Fibroblast of mammary gland (primary cell): ENCODE measurements around the gene ZNF653.

Source experiments
- DNase-seq: peaks from one replicate; pipeline ENCODE4 v3.0.0-alpha.2; 2010; ENCODE audit warnings: low read depth
- H3K4me3 ChIP-seq: 2 replicates; pipeline ENCODE4 v1.5.1; 2011; ENCODE audit warnings: low read depth, mild to moderate bottlenecking, low read length, moderate library complexity; ENCODE audit not compliant: control insufficient read depth
- TF ChIP-seq, protein P1 (sequence below): conservative IDR thresholded peaks from 2 replicates; pipeline ENCODE4 v1.5.1; 2011; ENCODE audit warnings: low read depth, low read length, inconsistent platforms; ENCODE audit not compliant: control insufficient read depth, insufficient read depth

ZNF653 gene

DNA sequence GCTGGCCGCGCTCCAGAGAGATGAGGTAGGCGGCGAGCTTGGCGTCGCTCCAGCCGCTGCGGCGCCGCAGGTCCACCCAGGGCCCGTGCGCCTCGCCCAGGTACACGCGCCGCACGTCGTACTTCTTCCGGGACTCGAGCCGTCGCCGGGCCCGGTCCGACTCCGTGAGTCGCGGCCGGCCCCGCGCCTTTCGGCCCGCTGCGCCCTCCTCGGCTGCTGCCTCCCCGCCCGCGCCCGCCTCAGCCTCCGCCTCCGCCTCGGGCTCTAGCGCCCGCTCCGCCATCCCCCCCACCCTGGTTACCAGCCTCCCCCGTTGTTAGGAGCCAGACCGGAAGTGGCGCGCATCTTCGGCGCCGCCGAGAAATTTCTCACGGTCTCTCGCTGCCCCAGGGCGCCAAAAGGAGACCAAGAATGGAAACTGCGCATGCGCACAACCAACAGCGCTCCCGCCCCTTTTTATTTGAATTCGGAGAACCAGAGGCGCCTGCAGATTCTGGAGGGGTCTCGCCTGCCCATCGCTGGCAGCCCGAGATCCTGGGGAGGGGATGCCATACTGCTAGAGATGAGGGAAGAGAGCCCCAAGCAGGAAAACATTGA, at the start of gene ZNF653:
Gene ZNF653 (minus strand): TSS at position 336 of the 597 bp plus-strand sequence. CDS start 53 bp downstream, at position 283.
- TF ChIP-seq, protein P1, sequence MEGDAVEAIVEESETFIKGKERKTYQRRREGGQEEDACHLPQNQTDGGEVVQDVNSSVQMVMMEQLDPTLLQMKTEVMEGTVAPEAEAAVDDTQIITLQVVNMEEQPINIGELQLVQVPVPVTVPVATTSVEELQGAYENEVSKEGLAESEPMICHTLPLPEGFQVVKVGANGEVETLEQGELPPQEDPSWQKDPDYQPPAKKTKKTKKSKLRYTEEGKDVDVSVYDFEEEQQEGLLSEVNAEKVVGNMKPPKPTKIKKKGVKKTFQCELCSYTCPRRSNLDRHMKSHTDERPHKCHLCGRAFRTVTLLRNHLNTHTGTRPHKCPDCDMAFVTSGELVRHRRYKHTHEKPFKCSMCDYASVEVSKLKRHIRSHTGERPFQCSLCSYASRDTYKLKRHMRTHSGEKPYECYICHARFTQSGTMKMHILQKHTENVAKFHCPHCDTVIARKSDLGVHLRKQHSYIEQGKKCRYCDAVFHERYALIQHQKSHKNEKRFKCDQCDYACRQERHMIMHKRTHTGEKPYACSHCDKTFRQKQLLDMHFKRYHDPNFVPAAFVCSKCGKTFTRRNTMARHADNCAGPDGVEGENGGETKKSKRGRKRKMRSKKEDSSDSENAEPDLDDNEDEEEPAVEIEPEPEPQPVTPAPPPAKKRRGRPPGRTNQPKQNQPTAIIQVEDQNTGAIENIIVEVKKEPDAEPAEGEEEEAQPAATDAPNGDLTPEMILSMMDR = no peak
- DNase-seq = peak; percentile 93
- peak within 1 kb of the TSS; percentile 52 for H3K4me3 ChIP-seq

DNA sequence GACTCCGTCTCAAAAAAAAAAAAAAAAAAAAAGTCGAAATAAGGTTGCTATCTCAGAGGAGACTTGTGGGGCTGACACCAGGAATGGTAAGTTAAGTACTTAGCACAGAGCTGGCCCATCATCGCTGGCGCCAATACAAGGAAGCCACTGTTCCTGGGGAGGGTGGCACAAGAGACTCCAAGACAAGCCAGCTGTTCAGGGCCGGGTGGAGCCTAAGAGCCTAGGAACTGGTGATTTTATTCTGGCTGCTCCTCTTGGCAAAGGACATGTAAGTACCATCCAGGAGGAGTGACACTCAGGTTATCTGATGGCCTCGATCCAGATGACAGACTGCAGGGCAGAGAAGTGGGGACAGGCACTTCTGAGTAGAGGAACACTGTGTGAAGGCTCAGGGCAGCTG, 49.6 kb upstream of the ZNF653 start:
- H3K4me3 ChIP-seq = no peak overlapping the region
- TF ChIP-seq, protein P1 = no peak
- DNase-seq = no peak

- no peak overlapping the region for H3K4me3 ChIP-seq
- TF ChIP-seq, protein P1 = no peak
- no peak for DNase-seq
Observed at GRCh38 chr19:11554160-11554559, 48.5 kb upstream of the ZNF653 start.

DNA sequence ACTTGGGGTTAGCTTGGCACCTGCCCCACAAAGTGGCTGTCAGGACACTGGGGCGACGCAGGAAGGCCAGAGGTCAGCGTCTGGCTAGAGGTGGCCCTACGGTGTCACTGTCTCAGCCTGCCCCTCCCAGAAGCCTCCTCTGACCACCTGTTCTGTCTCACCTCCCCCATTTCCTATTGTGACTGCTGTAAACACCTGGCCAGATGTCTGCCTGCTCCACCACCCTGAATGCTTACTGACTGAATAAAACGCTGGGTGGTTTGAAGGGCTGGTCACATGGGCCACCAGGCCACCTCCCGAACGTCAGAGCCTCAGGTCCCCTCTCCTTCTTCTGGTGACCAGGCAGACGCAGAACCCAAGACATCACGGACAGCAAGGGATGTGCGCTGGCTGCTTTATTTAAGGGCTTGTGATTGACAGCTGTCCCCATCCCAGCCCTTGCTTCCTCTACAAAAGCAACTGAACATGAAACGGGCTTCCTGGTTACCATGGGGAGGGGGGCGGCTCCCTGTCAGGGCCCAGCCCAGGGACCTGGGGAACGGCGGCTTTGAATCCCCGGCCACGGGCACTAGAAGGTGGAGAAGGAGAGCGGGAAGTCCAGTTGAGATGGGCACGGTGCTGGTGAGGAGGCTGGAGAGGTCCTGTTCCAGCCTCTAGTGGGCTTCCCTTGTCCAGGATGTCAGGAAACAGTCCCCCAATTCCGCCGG, 47.2 kb upstream of the ZNF653 start:
- no peak for DNase-seq
- no peak overlapping the region for H3K4me3 ChIP-seq
- TF ChIP-seq, protein P1 = no peak

GRCh38 chr19:11551603-11552235, 46.1 kb upstream of the ZNF653 start:
- no peak overlapping the region for H3K4me3 ChIP-seq
- no peak for DNase-seq
- TF ChIP-seq, protein P1 = peak; percentile 5

DNA sequence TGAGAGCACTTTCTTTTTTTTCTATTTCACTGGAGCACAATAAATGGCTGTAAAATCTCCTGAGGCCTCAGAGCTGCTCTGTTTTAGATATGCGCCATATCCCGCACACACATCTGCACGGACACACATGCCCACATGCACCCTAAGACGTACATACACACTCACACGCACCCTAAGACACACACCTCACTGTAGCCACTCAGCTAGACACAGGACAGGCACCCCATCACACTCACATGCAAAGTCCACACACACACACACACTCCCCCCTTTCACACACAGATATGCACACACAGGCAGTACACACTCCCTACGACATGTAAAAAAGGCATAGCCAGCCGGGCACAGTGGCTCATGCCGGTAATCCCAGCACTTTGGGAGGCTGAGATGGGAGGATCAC, 44.6 kb upstream of the ZNF653 start:
- DNase-seq = no peak
- H3K4me3 ChIP-seq = no peak overlapping the region
- TF ChIP-seq, protein P1 = no peak
